GM23338 (cell line): ENCODE data around the gene SNX8. TPM values are rescaled to one million over a fixed set of nuclear protein-coding genes. Genes with fewer than 3 reads are reported as not detected.

Experiments
- CREB1 ChIP-seq: fragments of 250-450 bp; sonication (Bioruptor Pico); IDR thresholded peaks from 2 replicates; pipeline ENCODE4 v1.5.0; 2020; ENCODE audit warnings: low read depth, mild to moderate bottlenecking, moderate library complexity
- CTCF ChIP-seq, 2 experiments: fragments of 200-600 bp in 1 of 2; sonication (generic) in 1 of 2; conservative IDR thresholded peaks; 2 replicates each; pipeline versions ENCODE4 v1.5.1 to v1.6.1; 2016 to 2017; ENCODE audit warnings: antibody characterized with exemption in 2 of 2, low read depth in 2 of 2, mild to moderate bottlenecking in 2 of 2, moderate library complexity in 1 of 2
- EZH2 ChIP-seq: fragments of 200-600 bp; sonication (generic); IDR thresholded peaks from one replicate; pipeline ENCODE4 v1.8.0; 2017; ENCODE audit warnings: antibody characterized with exemption, mild to moderate bottlenecking, low read depth; ENCODE audit not compliant: unreplicated experiment
- JUNB ChIP-seq: IDR thresholded peaks from one replicate; pipeline ENCODE4 v1.6.1; 2016; ENCODE audit warnings: antibody characterized with exemption; ENCODE audit not compliant: unreplicated experiment
- ZNF462 ChIP-seq: fragments of 250-450 bp; sonication (Bioruptor Pico); IDR thresholded peaks from 2 replicates; pipeline ENCODE4 v1.5.0; 2020; ENCODE audit warnings: mild to moderate bottlenecking, moderate library complexity
- polyA plus RNA-seq: library from polyadenylated mRNA; unstranded; fragments of >200 nt; fragmentation: Nextera tagmentation; extraction: Ambion mirVana; gene quantifications from 2 replicates; pipeline ENCODE4 v1.2.1, GENCODE V29; 2016
- total RNA-seq: library from RNA; depleted of rRNA; stranded (reverse); fragments of >200 nt; shearing (Covaris generic); gene quantifications from 2 replicates; pipeline ENCODE4 v1.2.3, GENCODE V29; 2014
- TF ChIP-seq, protein P1 (sequence below): IDR thresholded peaks from 2 replicates; pipeline ENCODE4 v1.6.1; 2016; ENCODE audit warnings: antibody characterized with exemption

The SNX8 gene
- total and polyA plus RNA-seq, 2 experiments from 2014 or later: 44.3 to 50.9 TPM

DNA sequence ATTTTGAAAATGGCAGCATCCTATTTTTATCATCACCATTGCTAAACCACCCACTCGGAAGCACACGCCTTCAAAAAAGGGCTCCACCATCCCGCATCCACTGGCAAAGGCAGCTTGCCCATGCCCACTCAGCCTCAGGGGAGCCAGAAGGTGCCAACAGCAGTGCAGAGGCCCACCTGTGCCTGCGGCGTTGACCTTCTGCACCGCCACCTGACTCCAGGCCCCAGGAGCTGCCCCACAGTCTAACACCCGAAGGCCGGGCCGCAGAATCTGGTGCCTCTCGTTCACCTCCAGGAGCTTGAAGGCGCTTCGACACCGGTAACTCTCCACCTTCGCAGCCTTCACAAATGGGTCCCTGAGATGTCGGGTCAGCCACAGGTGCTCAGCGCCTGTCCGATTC lies 75.0 kb downstream of the SNX8 start (continued):
- TF ChIP-seq ZNF462 (CRISPR knock-in tag) (no peak), EZH2 (no peak), JUNB (no peak), CREB1 (CRISPR knock-in tag) (no peak), CTCF (conservative IDR thresholded peaks at IDR 0.05; ENCODE audit: low read depth in 2 of 2) (no peak)
- TF ChIP-seq, protein P1, sequence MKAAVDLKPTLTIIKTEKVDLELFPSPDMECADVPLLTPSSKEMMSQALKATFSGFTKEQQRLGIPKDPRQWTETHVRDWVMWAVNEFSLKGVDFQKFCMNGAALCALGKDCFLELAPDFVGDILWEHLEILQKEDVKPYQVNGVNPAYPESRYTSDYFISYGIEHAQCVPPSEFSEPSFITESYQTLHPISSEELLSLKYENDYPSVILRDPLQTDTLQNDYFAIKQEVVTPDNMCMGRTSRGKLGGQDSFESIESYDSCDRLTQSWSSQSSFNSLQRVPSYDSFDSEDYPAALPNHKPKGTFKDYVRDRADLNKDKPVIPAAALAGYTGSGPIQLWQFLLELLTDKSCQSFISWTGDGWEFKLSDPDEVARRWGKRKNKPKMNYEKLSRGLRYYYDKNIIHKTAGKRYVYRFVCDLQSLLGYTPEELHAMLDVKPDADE: no peak
